HG03108 (cell line): ENCODE results near the gene CCDC107.

Experiments
- ATAC-seq: cut with Tn5 transposase; IDR thresholded peaks from one replicate; pipeline ENCODE4 v1.9.1; 2021; ENCODE audit warnings: moderate library complexity; ENCODE audit not compliant: unreplicated experiment

CCDC107 gene

DNA sequence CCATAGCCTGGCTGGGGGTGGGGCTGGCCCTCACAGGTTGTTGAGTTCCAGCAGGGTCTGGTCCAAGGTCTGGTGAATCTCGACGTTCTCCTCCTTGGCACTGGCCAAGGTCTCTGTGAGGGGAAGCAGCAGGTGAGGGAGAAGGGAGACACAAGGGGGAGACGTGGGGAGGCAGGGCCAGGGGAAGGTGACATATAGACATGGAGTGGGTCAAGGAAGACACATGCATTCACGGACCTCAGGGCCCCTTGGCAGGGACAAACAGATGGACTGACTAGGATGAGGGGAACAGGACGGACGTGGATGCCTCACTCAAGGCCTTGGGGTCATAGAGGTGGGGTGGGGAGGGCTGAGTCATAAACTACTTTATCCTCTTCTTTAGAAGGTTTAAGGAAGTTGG lies 24.0 kb downstream of the CCDC107 start:
- no peak for ATAC-seq

- no peak for ATAC-seq
These were observed 24.6 kb downstream of the CCDC107 start for GRCh38 chr9:35682520-35683315.

DNA sequence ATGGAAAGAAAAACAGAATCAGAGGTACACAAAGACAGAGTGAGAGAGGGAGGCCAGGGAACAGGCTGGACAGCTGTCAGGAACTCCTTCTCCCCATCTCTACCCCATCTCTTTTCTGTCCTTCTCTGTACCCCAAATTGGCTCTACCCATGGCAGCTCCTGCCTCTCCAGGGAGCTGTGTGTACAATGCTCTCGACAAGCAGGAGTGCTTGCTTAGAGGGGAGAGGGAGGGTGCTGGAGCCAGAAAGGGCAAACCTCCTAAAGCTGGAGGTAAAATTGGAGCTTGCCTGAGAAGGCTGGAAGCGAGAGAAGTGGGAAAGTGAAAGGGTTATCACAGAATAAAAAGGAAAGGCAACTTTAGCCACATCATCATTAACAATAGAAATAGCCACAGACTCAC lies 25.2 kb downstream of the CCDC107 start:
- no peak for ATAC-seq

DNA sequence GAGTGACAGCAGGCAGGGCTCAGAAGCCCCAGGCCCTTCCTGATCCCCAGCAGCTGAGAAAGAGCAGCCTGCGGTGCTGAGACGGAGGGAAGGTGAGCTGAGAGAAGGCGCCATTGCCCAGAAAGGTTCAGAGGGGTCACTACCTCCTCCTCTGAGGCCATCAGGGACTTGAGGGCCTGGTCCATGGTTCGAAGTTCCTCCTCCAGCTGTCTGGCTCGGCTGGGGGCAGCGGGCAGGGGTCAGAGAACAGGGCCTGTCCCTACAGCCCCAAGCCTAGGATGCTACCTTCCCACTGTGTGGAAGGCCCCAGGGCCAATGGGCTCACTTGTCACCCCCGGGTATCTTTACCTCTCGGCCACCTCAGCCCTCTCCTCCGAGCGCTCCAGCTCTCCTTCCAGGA lies 26.8 kb downstream of the CCDC107 start:
- no peak for ATAC-seq

- no peak for ATAC-seq
These were observed 27.4 kb downstream of the CCDC107 start for GRCh38 chr9:35685506-35685905.

GRCh38 chr9:35686222-35687203 lies 28.4 kb downstream of the CCDC107 start:
- no peak for ATAC-seq

GRCh38 chr9:35687306-35687705 lies 29.2 kb downstream of the CCDC107 start:
- ATAC-seq = no peak

- ATAC-seq = no peak
These were observed 30.0 kb downstream of the CCDC107 start for GRCh38 chr9:35687972-35688557.

DNA sequence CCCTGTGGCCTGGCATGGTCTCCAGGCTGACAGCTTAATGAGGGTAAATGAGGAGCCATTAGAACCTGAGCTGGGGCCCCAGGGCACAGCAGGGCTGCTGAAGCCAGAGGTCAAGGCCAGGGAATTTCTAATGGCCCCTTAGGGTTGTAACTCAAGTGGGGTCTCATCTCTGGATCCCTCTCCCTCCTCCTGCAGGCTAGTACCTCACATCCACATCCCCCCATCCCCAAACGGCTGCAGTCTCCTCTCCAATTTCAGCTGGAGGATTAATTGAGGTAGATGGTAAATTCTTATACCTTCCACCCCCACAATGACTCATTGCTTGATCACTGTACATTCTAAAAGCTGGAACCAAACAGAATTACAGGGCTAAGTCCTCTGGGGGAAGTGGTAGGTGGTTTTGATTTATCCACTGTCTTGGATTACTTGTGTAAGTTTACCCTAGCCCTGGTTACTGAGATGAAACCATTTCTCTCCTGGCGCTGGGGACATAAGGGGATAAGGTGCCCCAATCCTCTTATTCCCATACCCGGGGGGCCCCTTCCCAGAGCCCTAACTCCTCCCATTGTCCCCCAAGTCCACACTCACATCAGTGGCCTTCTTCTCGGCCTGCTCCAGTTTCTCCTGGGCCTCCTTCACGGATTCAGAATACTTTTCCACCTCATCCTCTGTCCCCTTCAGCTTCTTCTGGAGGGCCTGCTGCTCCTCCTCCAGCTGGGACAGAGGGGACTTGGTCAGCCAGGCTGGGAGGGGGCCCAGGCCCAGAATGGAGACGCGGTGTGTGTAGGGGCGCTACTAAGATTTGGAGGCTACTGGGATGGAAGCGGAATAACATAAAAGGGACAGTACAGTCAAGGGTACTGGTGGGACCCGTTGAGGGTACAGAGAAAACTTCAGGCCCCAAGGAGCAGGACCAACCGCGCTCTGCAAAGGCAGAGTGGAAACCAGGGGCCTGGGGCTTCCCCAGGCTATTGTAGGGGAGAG lies 30.8 kb downstream of the CCDC107 start:
- ATAC-seq = no peak

GRCh38 chr9:35689542-35690293 lies 31.6 kb downstream of the CCDC107 start, which contains the start of gene TPM2:
TPM2 (minus strand) TSS chr9:35689925; CDS start chr9:35689817, 108 bp downstream.
- ATAC-seq = no peak

DNA sequence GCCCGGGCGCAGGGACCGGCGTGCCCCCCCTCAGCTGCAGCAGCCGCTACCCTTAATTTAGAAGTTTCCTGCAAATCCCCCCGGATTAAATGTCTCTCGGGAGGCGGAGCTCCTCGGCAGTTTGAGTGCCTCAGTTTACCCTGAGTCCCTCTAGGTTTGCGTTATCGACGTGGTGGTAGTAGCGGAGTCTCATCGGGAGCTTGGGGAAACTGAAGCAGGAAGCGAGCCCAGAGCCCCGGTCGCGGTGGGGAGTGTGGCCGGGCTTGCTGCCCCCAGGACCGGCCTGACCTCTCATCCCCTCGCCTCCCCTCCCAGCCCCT lies 32.2 kb downstream of the CCDC107 start:
- ATAC-seq = no peak

DNA sequence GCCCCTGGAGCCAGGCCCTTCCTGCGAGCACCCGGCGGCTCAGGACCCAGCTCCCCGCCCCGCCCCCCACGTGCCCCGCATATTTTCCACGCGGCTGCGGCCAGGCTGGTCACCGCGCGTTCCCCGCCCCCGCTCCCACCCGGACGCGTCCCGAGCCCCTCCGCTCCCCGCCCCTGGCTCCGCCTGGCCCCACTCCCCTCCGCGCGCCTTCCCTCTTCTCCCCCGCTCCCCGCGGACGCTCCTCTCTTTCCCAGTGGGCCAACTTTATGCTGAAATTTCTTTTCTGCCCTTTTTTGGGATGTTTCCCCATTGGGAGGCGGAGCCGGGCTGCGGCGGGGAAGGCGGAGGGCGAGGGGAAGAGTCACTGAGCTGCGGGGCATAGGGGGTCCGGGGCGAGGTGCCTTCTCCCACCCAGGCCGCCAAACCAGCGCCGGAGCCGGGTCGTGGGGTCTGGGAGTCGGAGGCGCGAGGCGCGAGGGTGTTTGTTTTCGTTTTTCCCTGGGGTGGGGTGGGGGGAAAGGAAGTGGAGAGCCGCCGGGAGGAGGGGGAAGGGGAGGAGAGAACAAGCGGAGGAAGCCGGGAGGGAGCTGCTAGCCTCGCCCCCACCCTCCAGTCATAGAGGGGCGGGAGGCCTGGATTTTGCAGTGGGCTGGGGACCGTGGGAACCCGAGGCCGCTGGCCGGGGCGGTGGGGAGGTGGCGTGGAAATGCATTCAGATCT lies 32.7 kb downstream of the CCDC107 start:
- no peak for ATAC-seq

- no peak for ATAC-seq
These were observed 33.2 kb downstream of the CCDC107 start for GRCh38 chr9:35691334-35691650.

DNA sequence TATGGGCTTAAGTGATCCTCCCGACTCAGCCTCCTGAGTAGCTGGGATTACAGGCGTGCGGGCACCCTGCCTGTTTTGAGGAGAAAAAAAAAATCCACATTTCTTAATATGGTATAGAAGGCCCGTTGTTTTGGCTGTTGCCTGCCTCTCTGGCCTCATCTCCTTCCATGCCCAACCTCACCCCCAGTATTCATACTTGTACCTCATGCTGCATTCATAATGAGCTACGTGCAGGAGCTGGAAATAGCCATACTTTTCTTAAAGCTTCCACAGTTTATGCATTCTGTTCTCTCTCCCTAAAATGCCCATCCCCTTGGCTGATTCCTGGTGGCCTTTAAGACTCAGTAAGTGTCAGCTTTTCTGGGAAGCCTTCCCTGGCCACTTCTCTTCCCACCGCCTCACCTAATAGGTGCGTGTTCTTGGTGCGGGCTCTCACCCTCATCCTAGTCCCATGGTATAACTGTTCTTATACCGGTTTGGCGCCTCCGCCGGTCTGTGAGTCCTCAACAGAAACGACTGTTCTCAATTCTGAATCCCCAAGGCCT lies 33.7 kb downstream of the CCDC107 start:
- ATAC-seq = no peak

DNA sequence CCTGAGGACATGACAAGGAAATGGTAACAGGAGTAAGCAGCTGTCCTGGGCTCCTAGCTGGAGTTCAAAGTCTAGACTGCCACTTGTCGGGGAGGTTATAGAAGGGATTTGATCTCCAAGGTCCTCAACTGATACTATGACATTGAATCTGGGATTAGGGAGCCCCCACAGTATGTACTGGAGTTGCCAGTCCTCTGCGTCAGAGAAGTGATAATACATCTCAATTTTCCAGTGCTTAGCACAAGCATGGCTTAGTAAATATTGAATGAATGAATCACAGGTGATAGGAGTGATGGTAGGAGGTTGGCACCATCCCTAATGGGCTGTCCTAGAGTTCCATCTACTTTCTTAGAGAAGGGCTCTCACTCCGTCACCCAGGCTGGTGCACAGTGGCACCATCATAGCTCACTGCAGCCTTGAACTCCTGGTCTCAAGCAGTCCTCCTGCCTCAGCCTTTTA lies 37.9 kb downstream of the CCDC107 start:
- ATAC-seq = no peak

- ATAC-seq = peak; percentile 85
These were observed 38.6 kb downstream of the CCDC107 start for GRCh38 chr9:35696520-35697215.

GRCh38 chr9:35697486-35697885 lies 39.4 kb downstream of the CCDC107 start:
- ATAC-seq = no peak

- ATAC-seq = no peak
These were observed 40.1 kb downstream of the CCDC107 start for GRCh38 chr9:35698231-35698630.
